Measurements from ENCODE around the gene HIF1A. TPM values are rescaled to one million over a fixed set of nuclear protein-coding genes. Genes with fewer than 3 reads are reported as not detected.

The HIF1A gene
- total RNA-seq, 1 donor = 816 TPM

DNA sequence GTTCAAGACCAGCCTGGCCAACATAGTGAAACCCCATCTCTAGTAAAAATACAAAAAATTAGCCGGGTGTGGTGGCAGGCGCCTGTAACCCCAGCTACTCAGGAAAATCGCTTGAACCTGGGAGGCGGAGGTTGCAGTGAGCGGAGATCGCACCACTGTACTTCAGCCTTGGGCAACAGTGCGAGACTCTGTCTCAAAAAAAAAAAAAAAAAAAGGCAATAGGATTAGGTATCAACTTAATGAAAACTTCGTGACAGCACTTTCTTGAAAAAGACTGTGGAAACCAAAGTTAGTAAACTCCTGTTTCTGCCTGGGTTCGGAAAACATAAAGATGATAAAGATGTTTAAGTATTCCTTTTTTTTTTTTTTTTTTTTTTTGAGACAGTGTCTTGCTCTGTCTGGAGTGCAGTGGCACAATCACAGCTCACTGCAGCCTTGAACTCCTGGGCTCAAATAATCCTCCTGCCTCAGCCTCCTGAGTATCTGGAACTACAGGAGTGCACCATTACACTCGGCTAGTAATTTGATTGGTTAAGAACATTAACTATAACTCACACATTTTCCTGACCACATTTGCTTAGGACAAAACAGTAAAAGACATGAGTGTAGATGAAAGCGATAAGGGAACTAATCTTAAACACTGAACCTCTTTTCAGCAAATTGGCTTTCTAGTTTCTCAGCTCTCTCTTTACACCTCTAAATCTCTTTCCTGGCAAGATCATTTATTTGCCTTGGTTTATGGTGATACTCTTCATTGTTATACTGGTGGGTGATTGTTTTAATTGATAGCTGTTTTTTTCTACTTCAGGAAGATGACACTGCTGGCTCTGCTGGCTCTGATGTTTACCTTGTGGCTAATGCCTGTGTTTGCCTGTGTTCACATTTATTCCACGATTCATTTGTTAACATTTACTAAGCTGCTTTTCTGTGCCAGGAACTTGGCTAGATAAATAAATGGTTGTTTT lies 15.8 kb downstream of the HIF1A start:
- H4K20me1 ChIP-seq (ENCODE audit: insufficient read depth, low read length) = peaks cover 84% of the 10 kb centered on the region
- TF ChIP-seq CTCF (IDR thresholded peaks at IDR 0.05; ENCODE audit: extremely low read depth, low read depth, low read length) = no peak
- peak overlapping the region; percentile 56 for H3K27ac ChIP-seq (ENCODE audit: low read depth, low read length)
- H3K9me3 ChIP-seq (ENCODE audit: low read depth, low read length) = no peaks in the 10 kb centered on the region
- peaks cover 2% of the 10 kb centered on the region for H3K36me3 ChIP-seq (ENCODE audit: insufficient read depth, low read length)
- H2AFZ ChIP-seq (ENCODE audit: low read length) = no peak overlapping the region
- peaks cover 67% of the 10 kb centered on the region for H3K4me1 ChIP-seq (ENCODE audit: insufficient read depth, low read length)
- peaks cover 91% of the 10 kb centered on the region for H3K79me2 ChIP-seq (ENCODE audit: insufficient read depth, low read length)
- peak overlapping the region; percentile 74 for H3K4me2 ChIP-seq (ENCODE audit: insufficient read depth, low read length)
- H3K4me3 ChIP-seq (ENCODE audit: insufficient read depth, low read length) = peak overlapping the region; percentile 26
- no peaks in the 10 kb centered on the region for H3K27me3 ChIP-seq (ENCODE audit: insufficient read depth, low read length)
- DNase-seq (ENCODE audit: insufficient read length, low spot score, missing footprints) = no peak

DNA sequence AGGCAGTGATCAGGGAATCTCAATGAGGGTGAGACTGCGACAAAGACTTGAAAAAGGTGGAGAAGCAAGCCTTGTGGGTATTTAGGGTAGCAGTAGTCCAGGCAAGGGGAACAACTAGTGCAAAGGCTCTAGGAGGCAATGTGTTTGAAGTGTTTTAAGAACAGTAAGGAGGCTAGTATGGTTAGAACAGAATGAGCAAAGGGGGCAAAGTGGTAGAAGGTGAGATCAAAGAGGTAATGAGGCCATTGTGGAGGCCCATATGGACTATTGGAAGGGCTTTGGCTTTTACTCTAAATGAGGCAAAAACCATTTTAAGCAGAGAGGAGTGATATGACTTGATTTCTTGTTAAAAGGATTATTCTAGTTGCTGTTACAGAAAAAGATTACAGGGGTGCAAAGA lies 16.8 kb downstream of the HIF1A start:
- no peaks in the 10 kb centered on the region for H3K27me3 ChIP-seq (ENCODE audit: insufficient read depth, low read length)
- DNase-seq (ENCODE audit: insufficient read length, low spot score, missing footprints) = no peak
- H3K4me2 ChIP-seq (ENCODE audit: insufficient read depth, low read length) = peak overlapping the region; percentile 74
- H3K36me3 ChIP-seq (ENCODE audit: insufficient read depth, low read length) = no peaks in the 10 kb centered on the region
- H3K27ac ChIP-seq (ENCODE audit: low read depth, low read length) = peak overlapping the region; percentile 56
- peak overlapping the region; percentile 42 for H3K4me3 ChIP-seq (ENCODE audit: insufficient read depth, low read length)
- no peak overlapping the region for H2AFZ ChIP-seq (ENCODE audit: low read length)
- peaks cover 85% of the 10 kb centered on the region for H4K20me1 ChIP-seq (ENCODE audit: insufficient read depth, low read length)
- peaks cover 91% of the 10 kb centered on the region for H3K79me2 ChIP-seq (ENCODE audit: insufficient read depth, low read length)
- no peak for TF ChIP-seq CTCF (IDR thresholded peaks at IDR 0.05; ENCODE audit: extremely low read depth, low read depth, low read length)
- peaks cover 74% of the 10 kb centered on the region for H3K4me1 ChIP-seq (ENCODE audit: insufficient read depth, low read length)
- H3K9me3 ChIP-seq (ENCODE audit: low read depth, low read length) = no peaks in the 10 kb centered on the region

DNA sequence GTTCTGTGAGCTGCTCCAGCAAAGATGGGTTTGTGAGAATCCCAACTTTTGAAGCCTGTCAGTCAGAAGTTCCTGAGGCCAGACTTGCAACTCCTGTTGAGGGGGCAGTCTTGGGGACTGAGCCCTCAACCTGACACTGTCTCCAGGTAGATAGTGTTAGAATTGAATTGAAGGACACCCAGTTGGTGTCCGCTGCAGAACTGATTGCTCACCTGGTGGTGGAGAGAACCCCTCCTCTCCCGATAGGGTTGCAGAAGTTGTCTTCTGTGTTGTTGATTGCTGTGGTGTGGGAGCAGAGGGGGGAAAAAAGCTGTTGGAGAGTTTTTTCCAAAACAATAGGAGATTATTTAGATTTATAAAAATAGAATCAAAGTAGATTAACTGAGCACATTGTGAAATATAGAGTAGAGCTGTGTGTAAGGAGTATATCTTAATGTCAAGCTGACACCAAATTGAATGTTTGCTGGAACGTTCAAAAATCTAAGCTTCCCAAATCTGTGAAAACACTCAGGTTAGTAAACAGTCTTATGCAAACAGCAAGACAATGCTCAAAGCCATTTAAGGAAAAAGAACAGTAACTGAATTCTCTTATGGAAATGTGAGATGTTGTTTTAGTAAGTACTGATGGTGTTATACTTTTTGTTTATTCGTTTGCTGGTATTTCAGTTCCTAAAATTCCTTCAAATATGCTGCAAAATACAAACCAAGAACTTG lies 18.6 kb downstream of the HIF1A start:
- no peaks in the 10 kb centered on the region for H3K9me3 ChIP-seq (ENCODE audit: low read depth, low read length)
- H3K4me2 ChIP-seq (ENCODE audit: insufficient read depth, low read length) = peak overlapping the region; percentile 74
- no peaks in the 10 kb centered on the region for H3K27me3 ChIP-seq (ENCODE audit: insufficient read depth, low read length)
- H3K4me1 ChIP-seq (ENCODE audit: insufficient read depth, low read length) = peaks cover 90% of the 10 kb centered on the region
- no peak for TF ChIP-seq CTCF (IDR thresholded peaks at IDR 0.05; ENCODE audit: extremely low read depth, low read depth, low read length)
- H4K20me1 ChIP-seq (ENCODE audit: insufficient read depth, low read length) = peaks cover 98% of the 10 kb centered on the region
- H2AFZ ChIP-seq (ENCODE audit: low read length) = no peak overlapping the region
- peaks cover 1% of the 10 kb centered on the region for H3K36me3 ChIP-seq (ENCODE audit: insufficient read depth, low read length)
- H3K27ac ChIP-seq (ENCODE audit: low read depth, low read length) = peak overlapping the region; percentile 11
- no peak for DNase-seq (ENCODE audit: insufficient read length, low spot score, missing footprints)
- H3K79me2 ChIP-seq (ENCODE audit: insufficient read depth, low read length) = peaks cover 100% of the 10 kb centered on the region
- peak overlapping the region; percentile 3 for H3K4me3 ChIP-seq (ENCODE audit: insufficient read depth, low read length)

DNA sequence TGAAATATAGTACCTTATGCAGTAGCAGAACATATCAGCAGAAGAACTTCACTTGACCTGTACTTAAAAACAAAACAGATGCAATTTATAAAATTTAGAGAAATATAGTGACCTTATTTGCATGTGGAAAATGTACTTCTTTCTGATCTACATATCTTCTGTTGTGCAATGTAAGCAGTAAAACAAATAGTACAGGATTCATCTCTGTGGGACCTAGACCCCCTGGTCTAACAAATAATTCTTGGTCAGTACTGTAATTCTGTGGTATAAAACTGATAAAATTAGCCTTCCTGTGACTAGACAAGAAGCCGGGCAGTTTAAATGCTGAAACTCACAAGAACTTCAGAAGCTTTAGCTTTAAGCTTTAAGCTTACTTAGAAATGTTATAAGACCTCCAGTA lies 21.6 kb downstream of the HIF1A start:
- Histone ChIP-seq H3K79me2 (ENCODE audit: insufficient read depth, low read length) (peaks cover 99% of the 10 kb centered on the region), H3K4me2 (ENCODE audit: insufficient read depth, low read length) (peak overlapping the region; percentile 71), H2AFZ (ENCODE audit: low read length) (no peak overlapping the region), H4K20me1 (ENCODE audit: insufficient read depth, low read length) (peaks cover 98% of the 10 kb centered on the region), H3K27ac (ENCODE audit: low read depth, low read length) (peak overlapping the region; percentile 26), H3K36me3 (ENCODE audit: insufficient read depth, low read length) (peaks cover 22% of the 10 kb centered on the region), H3K9me3 (ENCODE audit: low read depth, low read length) (no peaks in the 10 kb centered on the region), H3K4me3 (ENCODE audit: insufficient read depth, low read length) (no peak overlapping the region), H3K4me1 (ENCODE audit: insufficient read depth, low read length) (peaks cover 82% of the 10 kb centered on the region), H3K27me3 (ENCODE audit: insufficient read depth, low read length) (no peaks in the 10 kb centered on the region)
- TF ChIP-seq CTCF (IDR thresholded peaks at IDR 0.05; ENCODE audit: extremely low read depth, low read depth, low read length) = no peak
- no peak for DNase-seq (ENCODE audit: insufficient read length, low spot score, missing footprints)
